Effector memory CD8-positive, alpha-beta T cell (primary cell): ENCODE results near the gene WWP2.

Experiments used
- ATAC-seq: fragments of 150-1000 bp; cut with Tn5 transposase; replicated peaks from 2 replicates; pipeline ENCODE4 v1.10.0; 2021; ENCODE audit warnings: mild to moderate bottlenecking, moderate library complexity
- DNase-seq, 3 experiments: peaks; one replicate each; pipeline ENCODE4 v3.0.0; 2021
- H3K27ac Mint-ChIP-seq, 2 donors: one replicate each; pipeline ENCODE4 v1.8.0; 2022; ENCODE audit warnings: mild to moderate bottlenecking in 2 of 2, mixed read lengths in 2 of 2, moderate library complexity in 2 of 2
- H3K27me3 Mint-ChIP-seq, 2 donors: one replicate each; pipeline ENCODE4 v1.8.0; 2022; ENCODE audit warnings: mixed read lengths in 2 of 2
- H3K36me3 Mint-ChIP-seq: one replicate; pipeline ENCODE4 v1.8.0; 2022; ENCODE audit warnings: mild to moderate bottlenecking, moderate library complexity, mixed read lengths; ENCODE audit not compliant: insufficient read depth
- H3K4me1 Mint-ChIP-seq, 2 donors: one replicate each; pipeline ENCODE4 v1.8.0; 2022; ENCODE audit warnings: low read depth in 2 of 2, mixed read lengths in 2 of 2
- H3K4me3 Mint-ChIP-seq, 2 donors: one replicate each; pipeline ENCODE4 v1.8.0; 2022; ENCODE audit warnings: mild to moderate bottlenecking in 2 of 2, mixed read lengths in 2 of 2, moderate library complexity in 2 of 2
- H3K9me3 Mint-ChIP-seq, 2 donors: one replicate each; pipeline ENCODE4 v1.8.0; 2022; ENCODE audit warnings: mixed read lengths in 2 of 2

WWP2 gene

DNA sequence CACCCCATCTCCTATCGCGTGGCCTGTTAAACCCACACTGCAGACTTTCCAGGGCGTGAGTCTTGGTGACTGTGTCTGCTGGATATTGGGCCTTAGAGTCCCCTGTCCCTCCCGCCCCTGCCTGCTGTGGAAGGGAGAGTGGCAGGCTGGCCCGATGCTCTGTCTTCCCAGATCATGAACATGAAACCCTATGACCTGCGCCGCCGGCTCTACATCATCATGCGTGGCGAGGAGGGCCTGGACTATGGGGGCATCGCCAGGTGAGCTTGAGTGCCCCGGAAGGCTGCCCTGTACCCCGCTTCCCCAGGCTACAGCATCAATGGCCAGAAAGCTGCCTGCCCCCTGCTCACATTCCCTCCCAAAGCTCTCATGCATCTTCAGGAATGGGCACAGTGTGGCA lies 169.5 kb downstream of the WWP2 start:
- DNase-seq (no peak), ATAC-seq (no peak)
- no peak overlapping the region for H3K27ac Mint-ChIP-seq
- peaks cover 40% of the 10 kb centered on the region for H3K36me3 Mint-ChIP-seq
- H3K27me3 Mint-ChIP-seq = no peaks in the 10 kb centered on the region
- no peaks in the 10 kb centered on the region for H3K4me1 Mint-ChIP-seq
- no peaks in the 10 kb centered on the region for H3K9me3 Mint-ChIP-seq
- H3K4me3 Mint-ChIP-seq = no peak overlapping the region

DNA sequence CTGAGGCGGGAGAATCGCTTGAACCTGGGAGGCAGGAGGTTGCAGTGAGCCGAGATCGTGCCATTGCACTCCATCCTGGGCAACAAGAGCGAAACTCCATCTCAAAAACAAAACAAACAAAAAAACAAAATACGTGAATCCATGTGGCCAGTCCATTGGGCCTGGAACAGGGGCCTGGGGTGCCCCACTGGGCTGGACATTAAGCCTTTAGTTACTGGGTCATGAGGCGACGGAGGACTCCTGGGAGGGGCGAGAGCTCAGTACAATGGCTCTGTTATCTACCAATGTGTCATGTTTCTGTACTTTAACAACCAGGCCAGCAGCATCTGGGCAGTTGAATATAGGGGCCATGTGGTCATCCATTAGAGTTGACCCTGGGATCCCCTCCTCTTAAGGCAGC lies 170.1 kb downstream of the WWP2 start:
- Mint-ChIP-seq H3K4me3 (no peak overlapping the region), H3K36me3 (peaks cover 46% of the 10 kb centered on the region), H3K27ac (no peak overlapping the region), H3K27me3 (no peaks in the 10 kb centered on the region), H3K9me3 (no peaks in the 10 kb centered on the region), H3K4me1 (no peaks in the 10 kb centered on the region)
- DNase-seq = no peak
- ATAC-seq = no peak

DNA sequence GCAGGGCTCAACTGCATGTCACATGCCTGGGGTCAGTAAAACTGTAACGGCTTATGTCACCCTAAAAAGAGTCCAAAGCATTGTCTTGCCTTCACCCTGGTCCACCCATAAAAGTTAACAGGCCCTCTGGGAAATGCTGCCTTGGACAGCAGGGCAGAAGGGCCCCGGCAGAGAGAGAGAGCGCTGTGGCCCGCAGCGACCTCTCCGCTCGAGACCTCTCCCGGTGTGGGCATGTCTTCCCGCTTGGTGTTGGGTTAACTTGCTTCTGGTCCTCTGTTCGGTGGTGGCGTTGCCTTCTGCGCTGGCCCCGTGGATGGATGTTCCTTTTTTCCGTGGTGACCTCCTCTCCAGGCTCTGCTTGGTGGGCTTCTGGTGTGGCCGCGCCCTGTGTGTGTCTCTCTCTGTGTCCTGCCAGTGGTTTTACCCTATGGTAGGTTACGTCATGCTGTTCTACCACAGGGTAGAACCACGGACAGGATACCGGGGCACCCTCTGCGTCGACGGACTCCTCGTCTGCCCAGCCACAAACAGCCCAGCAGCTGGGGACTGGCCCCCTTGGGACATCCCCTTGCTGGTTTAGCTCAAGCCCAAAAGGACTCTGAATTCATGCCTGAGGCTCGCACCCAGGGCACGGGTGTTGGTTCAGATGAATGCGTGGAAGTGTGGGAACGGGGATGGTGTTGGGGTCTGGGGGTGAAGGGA lies 170.7 kb downstream of the WWP2 start:
- no peak overlapping the region for H3K27ac Mint-ChIP-seq
- DNase-seq (no peak), ATAC-seq (no peak)
- no peaks in the 10 kb centered on the region for H3K27me3 Mint-ChIP-seq
- no peaks in the 10 kb centered on the region for H3K4me1 Mint-ChIP-seq
- H3K9me3 Mint-ChIP-seq = no peaks in the 10 kb centered on the region
- H3K36me3 Mint-ChIP-seq = peaks cover 51% of the 10 kb centered on the region
- no peak overlapping the region for H3K4me3 Mint-ChIP-seq

DNA sequence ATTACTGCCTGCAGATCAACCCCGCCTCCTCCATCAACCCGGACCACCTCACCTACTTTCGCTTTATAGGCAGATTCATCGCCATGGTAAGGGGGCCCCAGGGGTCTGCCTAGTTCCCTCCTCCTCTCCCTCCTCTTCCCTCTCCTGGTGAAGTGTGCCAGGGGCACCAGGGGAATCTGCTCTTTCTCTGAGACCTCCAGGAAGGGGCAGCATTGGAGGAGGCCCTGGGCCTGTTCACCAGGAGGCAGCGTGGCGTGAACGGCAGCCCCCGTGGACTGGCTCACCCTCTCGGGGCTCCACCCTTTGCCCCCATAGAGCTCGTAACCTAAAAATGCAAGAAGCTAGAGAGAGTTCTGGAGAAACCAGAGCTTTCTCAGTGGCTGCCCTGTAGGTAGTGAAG lies 171.9 kb downstream of the WWP2 start:
- no peak for DNase-seq
- H3K4me3 Mint-ChIP-seq = no peak overlapping the region
- no peaks in the 10 kb centered on the region for H3K27me3 Mint-ChIP-seq
- H3K9me3 Mint-ChIP-seq = no peaks in the 10 kb centered on the region
- H3K4me1 Mint-ChIP-seq = no peaks in the 10 kb centered on the region
- H3K27ac Mint-ChIP-seq = peak overlapping the region in 1 of 2 donors; percentile 60
- peaks cover 60% of the 10 kb centered on the region for H3K36me3 Mint-ChIP-seq
- ATAC-seq = no peak

DNA sequence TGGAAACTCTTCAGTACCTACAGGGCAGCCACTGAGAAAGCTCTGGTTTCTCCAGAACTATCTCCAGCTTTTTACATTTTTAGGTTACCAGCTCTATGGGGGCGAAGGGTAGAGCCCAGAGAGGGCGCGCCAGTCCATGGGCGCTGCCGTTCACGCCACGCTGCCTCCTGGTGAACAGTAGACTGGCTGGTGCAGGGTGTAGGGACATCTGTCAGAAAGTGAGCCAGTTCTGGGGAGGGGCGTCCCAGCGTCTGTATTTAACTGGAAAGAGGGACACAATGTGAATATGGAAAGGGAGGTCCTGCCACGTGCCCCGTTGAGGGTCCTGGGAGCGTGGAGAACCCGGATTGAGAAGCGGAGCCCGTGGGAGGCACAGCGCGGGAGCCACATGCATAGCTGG lies 172.6 kb downstream of the WWP2 start:
- H3K36me3 Mint-ChIP-seq = peaks cover 58% of the 10 kb centered on the region

DNA sequence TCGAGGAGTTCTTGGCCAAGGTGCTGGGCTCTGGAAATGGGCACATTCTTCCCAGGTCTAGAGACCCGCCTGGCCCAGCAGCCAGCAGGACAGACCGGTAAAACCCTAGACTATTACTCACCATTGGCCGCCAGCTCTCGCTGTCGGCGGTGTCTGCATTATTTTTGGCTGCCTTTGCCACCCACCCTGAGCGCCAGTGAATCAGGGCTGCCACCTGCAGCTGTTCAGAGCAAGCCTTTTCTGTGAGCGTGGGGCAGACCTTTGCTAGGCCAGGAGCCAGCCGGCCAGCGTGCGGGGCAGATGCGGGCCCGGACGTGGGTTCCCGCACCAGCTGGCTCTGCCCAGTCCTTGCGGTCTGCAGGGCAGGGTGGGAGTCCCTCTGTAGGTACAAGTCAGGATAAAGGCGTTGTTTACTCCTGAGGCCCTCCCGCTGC lies 173.2 kb downstream of the WWP2 start:
- DNase-seq (no peak), ATAC-seq (no peak)
- Mint-ChIP-seq H3K4me1 (no peaks in the 10 kb centered on the region), H3K27me3 (no peaks in the 10 kb centered on the region), H3K27ac (no peak overlapping the region), H3K4me3 (no peak overlapping the region), H3K36me3 (peaks cover 61% of the 10 kb centered on the region), H3K9me3 (no peaks in the 10 kb centered on the region)

More for the DNA sequence above, 172.6 kb downstream of the WWP2 start:
- no peaks in the 10 kb centered on the region for H3K4me1 Mint-ChIP-seq
- H3K27me3 Mint-ChIP-seq = no peaks in the 10 kb centered on the region
- H3K9me3 Mint-ChIP-seq = no peaks in the 10 kb centered on the region
- no peak overlapping the region for H3K4me3 Mint-ChIP-seq
- no peak overlapping the region for H3K27ac Mint-ChIP-seq
- DNase-seq (no peak), ATAC-seq (no peak)

DNA sequence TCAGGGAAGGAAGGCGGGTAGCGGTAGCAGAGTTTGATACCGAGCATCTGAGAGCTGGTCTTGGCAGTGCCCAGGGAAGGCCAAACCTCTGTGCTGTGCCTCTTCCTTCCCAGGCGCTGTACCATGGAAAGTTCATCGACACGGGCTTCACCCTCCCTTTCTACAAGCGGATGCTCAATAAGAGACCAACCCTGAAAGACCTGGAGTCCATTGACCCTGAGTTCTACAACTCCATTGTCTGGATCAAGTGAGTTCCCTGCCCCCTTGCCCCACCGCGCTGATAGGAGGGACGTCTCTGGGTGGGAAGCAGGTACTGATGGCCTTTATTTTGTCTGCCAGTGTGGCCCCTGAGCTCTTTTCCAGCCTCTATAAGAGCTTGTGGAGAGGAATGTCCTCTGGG lies 173.6 kb downstream of the WWP2 start:
- peaks cover 61% of the 10 kb centered on the region for H3K36me3 Mint-ChIP-seq

DNA sequence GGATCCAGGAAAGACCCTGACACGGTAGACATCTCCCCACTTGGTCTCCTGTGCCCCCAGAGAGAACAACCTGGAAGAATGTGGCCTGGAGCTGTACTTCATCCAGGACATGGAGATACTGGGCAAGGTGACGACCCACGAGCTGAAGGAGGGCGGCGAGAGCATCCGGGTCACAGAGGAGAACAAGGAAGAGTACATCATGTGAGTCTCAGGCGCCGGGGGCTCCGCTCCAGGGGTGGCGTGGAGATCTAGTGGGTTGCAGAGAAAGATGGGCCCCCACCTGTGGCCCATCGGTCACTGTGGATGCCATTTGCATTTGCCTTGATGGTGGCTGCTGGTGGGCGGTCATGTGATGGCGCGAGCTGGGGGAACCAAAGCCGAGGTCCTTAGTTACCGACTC lies 174.1 kb downstream of the WWP2 start:
- peaks cover 58% of the 10 kb centered on the region for H3K36me3 Mint-ChIP-seq
- no peaks in the 10 kb centered on the region for H3K4me1 Mint-ChIP-seq
- ATAC-seq (no peak), DNase-seq (no peak)
- H3K27me3 Mint-ChIP-seq = no peaks in the 10 kb centered on the region
- H3K9me3 Mint-ChIP-seq = no peaks in the 10 kb centered on the region
- peak overlapping the region in 1 of 2 donors; percentile 49 for H3K27ac Mint-ChIP-seq
- no peak overlapping the region for H3K4me3 Mint-ChIP-seq

More for the DNA sequence above, 173.6 kb downstream of the WWP2 start:
- DNase-seq (no peak), ATAC-seq (no peak)
- Mint-ChIP-seq H3K27ac (peak overlapping the region in 1 of 2 donors; percentile 49), H3K9me3 (no peaks in the 10 kb centered on the region), H3K27me3 (no peaks in the 10 kb centered on the region), H3K4me3 (no peak overlapping the region), H3K4me1 (no peaks in the 10 kb centered on the region)

DNA sequence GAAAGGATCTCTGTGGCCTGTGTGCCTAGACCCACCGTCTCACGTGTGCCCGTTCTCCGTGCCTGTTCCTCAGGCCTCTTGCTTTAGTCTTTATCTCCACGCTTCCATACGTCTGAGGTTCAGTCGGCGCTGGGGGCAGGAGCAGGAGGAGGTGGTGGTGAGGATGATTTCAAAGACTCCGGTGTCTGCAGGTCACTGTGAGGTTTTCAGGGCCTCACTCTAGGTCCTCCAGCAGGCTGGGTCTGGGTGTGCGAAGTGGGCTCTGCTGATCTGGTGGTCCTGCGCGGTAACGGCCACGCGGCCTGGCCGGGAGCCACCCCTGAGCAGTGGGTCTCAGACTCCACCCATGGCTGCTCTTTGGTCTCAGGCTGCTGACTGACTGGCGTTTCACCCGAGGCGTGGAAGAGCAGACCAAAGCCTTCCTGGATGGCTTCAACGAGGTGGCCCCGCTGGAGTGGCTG lies 174.6 kb downstream of the WWP2 start:
- no peak for DNase-seq
- H3K9me3 Mint-ChIP-seq = no peaks in the 10 kb centered on the region
- no peak overlapping the region for H3K27ac Mint-ChIP-seq
- H3K4me1 Mint-ChIP-seq = no peaks in the 10 kb centered on the region
- no peaks in the 10 kb centered on the region for H3K27me3 Mint-ChIP-seq
- peaks cover 56% of the 10 kb centered on the region for H3K36me3 Mint-ChIP-seq
- no peak overlapping the region for H3K4me3 Mint-ChIP-seq
- no peak for ATAC-seq

DNA sequence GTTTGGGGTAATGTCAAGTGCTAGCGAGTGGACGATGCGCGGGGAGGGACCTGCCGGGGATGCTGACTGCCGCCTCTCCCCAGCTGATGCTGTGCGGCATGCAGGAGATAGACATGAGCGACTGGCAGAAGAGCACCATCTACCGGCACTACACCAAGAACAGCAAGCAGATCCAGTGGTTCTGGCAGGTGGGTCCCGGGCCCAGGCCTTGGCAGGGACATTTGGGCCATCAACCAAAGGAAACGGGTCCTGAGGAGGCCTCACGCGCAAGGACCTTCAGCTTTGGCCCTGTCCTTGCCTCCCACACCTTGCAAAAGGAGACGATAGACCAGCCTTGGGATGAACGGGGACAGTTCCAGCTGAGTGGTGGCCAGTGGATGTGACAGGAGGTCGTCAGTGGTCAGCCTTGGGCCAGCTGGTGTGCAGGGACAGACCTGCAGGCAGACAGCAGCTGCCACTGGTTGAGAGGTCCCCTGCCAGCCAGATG lies 175.4 kb downstream of the WWP2 start:
- Mint-ChIP-seq H3K4me3 (no peak overlapping the region), H3K4me1 (no peaks in the 10 kb centered on the region), H3K27ac (no peak overlapping the region), H3K9me3 (no peaks in the 10 kb centered on the region), H3K27me3 (no peaks in the 10 kb centered on the region), H3K36me3 (peaks cover 50% of the 10 kb centered on the region)
- DNase-seq = no peak
- ATAC-seq = no peak

DNA sequence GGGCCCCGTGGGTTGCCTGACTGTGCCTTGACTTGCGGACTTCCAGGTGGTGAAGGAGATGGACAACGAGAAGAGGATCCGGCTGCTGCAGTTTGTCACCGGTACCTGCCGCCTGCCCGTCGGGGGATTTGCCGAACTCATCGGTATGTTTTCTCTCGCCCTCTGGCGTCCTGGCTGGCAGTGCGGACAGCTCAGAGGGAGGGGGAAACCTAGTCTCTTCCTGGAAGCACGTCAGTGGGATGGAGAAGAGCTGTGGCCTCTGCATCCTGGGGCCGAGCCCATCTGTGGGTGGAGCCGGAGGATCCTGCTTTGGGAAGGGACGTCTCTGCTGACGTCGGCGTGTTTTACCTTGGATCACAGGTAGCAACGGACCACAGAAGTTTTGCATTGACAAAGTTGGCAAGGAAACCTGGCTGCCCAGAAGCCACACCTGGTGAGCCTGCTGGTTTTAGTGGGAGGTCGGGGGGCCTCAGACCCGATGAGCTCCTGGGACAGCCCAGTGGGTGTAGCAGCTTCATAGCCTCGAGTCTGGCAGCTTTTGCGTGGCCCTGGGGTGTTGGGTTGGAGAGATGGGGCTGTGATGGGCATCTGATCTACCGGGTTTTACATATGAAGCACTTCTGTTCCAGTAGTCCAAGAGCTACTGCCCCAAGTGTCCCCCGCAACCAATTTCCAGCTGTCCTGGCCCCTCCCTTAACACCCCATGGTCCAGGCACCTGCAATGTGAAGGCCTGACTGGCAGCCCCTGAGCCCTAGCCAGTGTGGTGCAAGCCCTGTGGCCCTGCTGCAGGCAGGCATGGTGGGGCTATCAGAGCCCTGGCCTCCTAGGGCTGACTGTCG lies 177.1 kb downstream of the WWP2 start:
- no peak for ATAC-seq

DNA sequence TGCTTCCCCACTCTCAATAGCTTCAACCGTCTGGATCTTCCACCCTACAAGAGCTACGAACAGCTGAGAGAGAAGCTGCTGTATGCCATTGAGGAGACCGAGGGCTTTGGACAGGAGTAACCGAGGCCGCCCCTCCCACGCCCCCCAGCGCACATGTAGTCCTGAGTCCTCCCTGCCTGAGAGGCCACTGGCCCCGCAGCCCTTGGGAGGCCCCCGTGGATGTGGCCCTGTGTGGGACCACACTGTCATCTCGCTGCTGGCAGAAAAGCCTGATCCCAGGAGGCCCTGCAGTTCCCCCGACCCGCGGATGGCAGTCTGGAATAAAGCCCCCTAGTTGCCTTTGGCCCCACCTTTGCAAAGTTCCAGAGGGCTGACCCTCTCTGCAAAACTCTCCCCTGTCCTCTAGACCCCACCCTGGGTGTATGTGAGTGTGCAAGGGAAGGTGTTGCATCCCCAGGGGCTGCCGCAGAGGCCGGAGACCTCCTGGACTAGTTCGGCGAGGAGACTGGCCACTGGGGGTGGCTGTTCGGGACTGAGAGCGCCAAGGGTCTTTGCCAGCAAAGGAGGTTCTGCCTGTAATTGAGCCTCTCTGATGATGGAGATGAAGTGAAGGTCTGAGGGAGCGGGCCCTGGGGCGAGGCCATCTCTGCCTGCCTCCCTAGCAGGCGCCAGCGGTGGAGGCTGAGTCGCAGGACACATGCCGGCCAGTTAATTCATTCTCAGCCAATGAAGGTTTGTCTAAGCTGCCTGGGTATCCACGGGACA lies 177.9 kb downstream of the WWP2 start:
- Mint-ChIP-seq H3K27ac (no peak overlapping the region), H3K9me3 (no peaks in the 10 kb centered on the region), H3K36me3 (peaks cover 36% of the 10 kb centered on the region), H3K4me1 (no peaks in the 10 kb centered on the region), H3K27me3 (no peaks in the 10 kb centered on the region), H3K4me3 (no peak overlapping the region)
- ATAC-seq (no peak), DNase-seq (no peak)

More for the DNA sequence above, 177.1 kb downstream of the WWP2 start:
- H3K9me3 Mint-ChIP-seq = no peaks in the 10 kb centered on the region
- no peak overlapping the region for H3K4me3 Mint-ChIP-seq
- H3K27ac Mint-ChIP-seq = no peak overlapping the region
- H3K4me1 Mint-ChIP-seq = no peaks in the 10 kb centered on the region
- no peak for DNase-seq
- no peaks in the 10 kb centered on the region for H3K27me3 Mint-ChIP-seq
- peaks cover 39% of the 10 kb centered on the region for H3K36me3 Mint-ChIP-seq

DNA sequence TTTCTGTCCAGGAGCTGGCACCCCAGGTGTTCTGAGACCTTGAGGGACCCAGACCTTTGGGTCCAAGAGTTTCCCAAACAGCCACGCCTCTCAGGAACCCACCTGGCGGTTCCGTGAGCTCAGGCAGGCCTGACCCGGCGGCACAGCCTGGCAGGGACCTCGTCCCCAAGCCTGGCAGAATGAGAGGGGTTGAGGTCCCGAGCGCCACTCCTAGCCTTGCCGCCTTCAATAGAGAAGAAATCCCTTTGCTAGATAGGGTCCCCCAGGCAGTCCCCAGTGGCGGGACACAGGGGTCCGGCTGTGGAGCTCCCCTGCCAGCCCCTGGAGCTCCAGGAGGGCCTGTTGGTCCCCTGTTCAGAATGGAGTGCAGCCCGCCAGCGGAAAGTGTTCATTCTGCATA lies 178.5 kb downstream of the WWP2 start:
- H3K36me3 Mint-ChIP-seq = peaks cover 33% of the 10 kb centered on the region
- no peaks in the 10 kb centered on the region for H3K4me1 Mint-ChIP-seq
- no peaks in the 10 kb centered on the region for H3K9me3 Mint-ChIP-seq
- no peaks in the 10 kb centered on the region for H3K27me3 Mint-ChIP-seq
- no peak overlapping the region for H3K4me3 Mint-ChIP-seq
- no peak for DNase-seq
- ATAC-seq = no peak
- H3K27ac Mint-ChIP-seq = no peak overlapping the region
